Measurements from ENCODE around the gene FANCD2.
"Not testable (repeated sequence)": the region's sequence is repeated elsewhere in the genome, so short reads cannot be mapped to it uniquely, and the experiment has no call there.

- not testable (repeated sequence) for TF ChIP-seq JUND, ATF3, RAD21 (IDR thresholded peaks at IDR 0.05)
These were observed 43.8 kb downstream of the FANCD2 start for GRCh38 chr3:10070077-10070476.
